DND-41 (cell line): ENCODE measurements around the gene SLC39A11.

Experiments used
- ATAC-seq: fragments of 200-7000 bp; cut with Tn5 transposase; 3 replicates; pipeline ENCODE4 v1.9.1; 2021; ENCODE audit warnings: low read depth; ENCODE audit not compliant: insufficient read depth
- DNase-seq: peaks from one replicate; pipeline ENCODE4 v3.0.0-alpha.2; 2020
- H2AFZ ChIP-seq: 2 replicates; pipeline ENCODE4 v1.6.0; 2012; ENCODE audit warnings: low read depth, low read length
- H3K27ac ChIP-seq: 2 replicates; pipeline ENCODE4 v1.5.1; 2012; ENCODE audit warnings: low read length, inconsistent platforms
- H3K27me3 ChIP-seq: fragments of 200-600 bp; sonication (generic); 2 replicates; pipeline ENCODE4 v1.6.0; 2012; ENCODE audit warnings: low read length, mild to moderate bottlenecking, inconsistent platforms; ENCODE audit not compliant: insufficient read depth, poor library complexity
- H3K36me3 ChIP-seq: 2 replicates; pipeline ENCODE4 v1.5.1; 2012; ENCODE audit warnings: low read length, inconsistent platforms; ENCODE audit not compliant: insufficient read depth
- H3K4me1 ChIP-seq: 2 replicates; pipeline ENCODE4 v1.5.1; 2012; ENCODE audit warnings: mild to moderate bottlenecking, low read length; ENCODE audit not compliant: insufficient read depth
- H3K4me2 ChIP-seq: 2 replicates; pipeline ENCODE4 v1.6.0; 2012; ENCODE audit warnings: mild to moderate bottlenecking, moderate library complexity, low read length, inconsistent platforms; ENCODE audit not compliant: insufficient read depth
- H3K4me3 ChIP-seq, 2 experiments: fragments of 200-600 bp in 1 of 2; shearing (Covaris generic) in 1 of 2; 2 replicates each; pipeline ENCODE4 v1.5.1; 2012 to 2016; ENCODE audit warnings: inconsistent platforms in 2 of 2, low read length in 2 of 2, mild to moderate bottlenecking in 2 of 2, low read depth in 1 of 2, moderate library complexity in 1 of 2
- H3K79me2 ChIP-seq: 2 replicates; pipeline ENCODE4 v1.6.0; 2012; ENCODE audit warnings: low read length, inconsistent platforms; ENCODE audit not compliant: insufficient read depth
- H3K9ac ChIP-seq: 2 replicates; pipeline ENCODE4 v1.6.0; 2012; ENCODE audit warnings: low read depth, mild to moderate bottlenecking, inconsistent platforms, low read length, moderate library complexity
- H3K9me3 ChIP-seq: 2 replicates; pipeline ENCODE4 v1.5.1; 2012; ENCODE audit warnings: low read length, moderate library complexity, mild to moderate bottlenecking, inconsistent platforms; ENCODE audit not compliant: insufficient read depth, severe bottlenecking
- H4K20me1 ChIP-seq: 2 replicates; pipeline ENCODE4 v1.6.0; 2012; ENCODE audit warnings: low read length; ENCODE audit not compliant: insufficient read depth
- CTCF ChIP-seq: IDR thresholded peaks from 2 replicates; pipeline ENCODE4 v1.5.1; 2012; ENCODE audit warnings: borderline replicate concordance, low read length, moderate library complexity, mild to moderate bottlenecking; ENCODE audit not compliant: poor library complexity, severe bottlenecking; ENCODE audit errors: extremely low read depth
- EZH2 ChIP-seq: IDR thresholded peaks from 3 replicates; pipeline ENCODE4 v1.6.1; 2012; ENCODE audit warnings: borderline replicate concordance, low read depth, mild to moderate bottlenecking, moderate library complexity, low read length, inconsistent platforms; ENCODE audit not compliant: severe bottlenecking

SLC39A11 gene

GRCh38 chr17:72789711-72790110 is 302.8 kb downstream of the SLC39A11 start:
- no peak for DNase-seq
- H3K4me1 ChIP-seq: no peaks in the 10 kb centered on the region
- H3K27me3 ChIP-seq: no peaks in the 10 kb centered on the region
- no peak for ATAC-seq
- no peaks in the 10 kb centered on the region for H3K36me3 ChIP-seq
- no peaks in the 10 kb centered on the region for H3K79me2 ChIP-seq
- no peak overlapping the region for H2AFZ ChIP-seq
- H3K27ac ChIP-seq: no peak overlapping the region
- TF ChIP-seq CTCF: no peak
- no peak for TF ChIP-seq EZH2
- peaks cover 6% of the 10 kb centered on the region for H3K9me3 ChIP-seq
- H4K20me1 ChIP-seq: no peaks in the 10 kb centered on the region
- no peak overlapping the region for H3K9ac ChIP-seq
- H3K4me3 ChIP-seq: no peak overlapping the region
- H3K4me2 ChIP-seq: no peak overlapping the region

- Histone ChIP-seq H3K4me1 (no peaks in the 10 kb centered on the region), H3K36me3 (no peaks in the 10 kb centered on the region), H2AFZ (no peak overlapping the region), H3K4me3 (no peak overlapping the region), H3K27me3 (no peaks in the 10 kb centered on the region), H3K9ac (no peak overlapping the region), H3K9me3 (peaks cover 6% of the 10 kb centered on the region), H3K27ac (no peak overlapping the region), H3K79me2 (no peaks in the 10 kb centered on the region), H3K4me2 (no peak overlapping the region), H4K20me1 (no peaks in the 10 kb centered on the region)
- DNase-seq (no peak), ATAC-seq (no peak)
- TF ChIP-seq CTCF (no peak), EZH2 (no peak)
Observed at GRCh38 chr17:72788950-72789585, 303.4 kb downstream of the SLC39A11 start.

GRCh38 chr17:72786209-72786608 is 306.3 kb downstream of the SLC39A11 start:
- no peaks in the 10 kb centered on the region for H3K79me2 ChIP-seq

More at GRCh38 chr17:72786209-72786608, 306.3 kb downstream of the SLC39A11 start:
- Histone ChIP-seq H3K4me3 (no peak overlapping the region), H3K9me3 (no peaks in the 10 kb centered on the region), H3K4me1 (no peaks in the 10 kb centered on the region), H3K27me3 (no peaks in the 10 kb centered on the region), H2AFZ (no peak overlapping the region), H3K36me3 (no peaks in the 10 kb centered on the region), H3K4me2 (no peak overlapping the region), H3K9ac (no peak overlapping the region), H3K27ac (no peak overlapping the region), H4K20me1 (no peaks in the 10 kb centered on the region)
- DNase-seq (no peak), ATAC-seq (no peak)
- TF ChIP-seq EZH2 (no peak), CTCF (no peak)
